Medulla oblongata (tissue), 1 donor: Measurements from ENCODE around the gene KCNH4.
"Not testable (repeated sequence)": the region's sequence is repeated elsewhere in the genome, so short reads cannot be mapped to it uniquely, and the experiment has no call there.

Experiments used
- DNase-seq: peaks from one replicate; pipeline ENCODE4 v3.0.0-alpha.2; 2015; ENCODE audit errors: extremely low spot score

Gene KCNH4

GRCh38 chr17:42193969-42194899, 13.3 kb upstream of the KCNH4 start, which contains the start of gene GHDC:
Gene GHDC, minus strand, starts transcription at chr17:42194494. Its CDS starts 913 bp downstream, at chr17:42193581.
- peak; percentile 95 for DNase-seq

GRCh38 chr17:42193216-42193968, 12.4 kb upstream of the KCNH4 start:
- DNase-seq, result no peak

- no peak for DNase-seq
These were observed 11.5 kb upstream of the KCNH4 start for GRCh38 chr17:42192189-42193126.

GRCh38 chr17:42191275-42191608, 10.3 kb upstream of the KCNH4 start:
- no peak for DNase-seq

- no peak for DNase-seq
These were observed 9.7 kb upstream of the KCNH4 start for GRCh38 chr17:42190491-42191274.

GRCh38 chr17:42189651-42189965, 8.7 kb upstream of the KCNH4 start:
- DNase-seq, result no peak

- peak; percentile 34 for DNase-seq
These were observed 8.1 kb upstream of the KCNH4 start for GRCh38 chr17:42188749-42189650.

GRCh38 chr17:42187833-42188232, 6.9 kb upstream of the KCNH4 start:
- no peak for DNase-seq

GRCh38 chr17:42186191-42186590, 5.2 kb upstream of the KCNH4 start:
- DNase-seq, result not testable (repeated sequence)

GRCh38 chr17:42185621-42185930, 4.6 kb upstream of the KCNH4 start:
- no peak for DNase-seq

GRCh38 chr17:42184713-42185620, 4.0 kb upstream of the KCNH4 start, which contains the start of gene HCRT:
Gene HCRT, minus strand, starts transcription at chr17:42185452. Its CDS starts 87 bp downstream, at chr17:42185365.
- DNase-seq, result peak; percentile 39

- peak; percentile 86 for DNase-seq
These were observed 3.1 kb upstream of the KCNH4 start for GRCh38 chr17:42183741-42184711.

- no peak for DNase-seq
These were observed 2.2 kb upstream of the KCNH4 start for GRCh38 chr17:42182927-42183734.

- DNase-seq, result no peak
These were observed 887 bp upstream of the KCNH4 start for GRCh38 chr17:42181851-42182207.

- DNase-seq, result no peak
These were observed 476 bp downstream of the KCNH4 start for GRCh38 chr17:42180411-42180921.

GRCh38 chr17:42179911-42180410, 981 bp downstream of the KCNH4 start:
- DNase-seq, result no peak

- no peak for DNase-seq
These were observed 1.6 kb downstream of the KCNH4 start for GRCh38 chr17:42179335-42179734.
